NCI-H1694 (cell line): ENCODE measurements around the gene ETS2.

Experiments used
- DNase-seq: peaks from one replicate; lab custom pipeline; 2025; lab: John Stamatoyannopoulos, UW

The ETS2 gene

GRCh38 chr21:38780879-38781278 is 24.9 kb upstream of the ETS2 start:
- DNase-seq, result no peak

GRCh38 chr21:38784458-38785266 is 21.1 kb upstream of the ETS2 start:
- no peak for DNase-seq

GRCh38 chr21:38785483-38785882 is 20.2 kb upstream of the ETS2 start:
- no peak for DNase-seq

- no peak for DNase-seq
Measured at GRCh38 chr21:38787016-38787415, 18.7 kb upstream of the ETS2 start.

- no peak for DNase-seq
Measured at GRCh38 chr21:38787461-38788274, 18.1 kb upstream of the ETS2 start.

- DNase-seq, result no peak
Measured at GRCh38 chr21:38788275-38788905, 17.3 kb upstream of the ETS2 start.

GRCh38 chr21:38789275-38789674 is 16.5 kb upstream of the ETS2 start:
- no peak for DNase-seq

GRCh38 chr21:38790059-38790458 is 15.7 kb upstream of the ETS2 start:
- DNase-seq, result no peak

- DNase-seq, result no peak
Measured at GRCh38 chr21:38790961-38791360, 14.8 kb upstream of the ETS2 start.

- no peak for DNase-seq
Measured at GRCh38 chr21:38792676-38793459, 12.9 kb upstream of the ETS2 start.

- no peak for DNase-seq
Measured at GRCh38 chr21:38793926-38794713, 11.6 kb upstream of the ETS2 start.

GRCh38 chr21:38794978-38795377 is 10.8 kb upstream of the ETS2 start:
- no peak for DNase-seq

GRCh38 chr21:38795475-38795874 is 10.3 kb upstream of the ETS2 start:
- no peak for DNase-seq

GRCh38 chr21:38796424-38796823 is 9.3 kb upstream of the ETS2 start:
- no peak for DNase-seq

GRCh38 chr21:38797470-38797869 is 8.3 kb upstream of the ETS2 start:
- no peak for DNase-seq

GRCh38 chr21:38798081-38798480 is 7.6 kb upstream of the ETS2 start:
- no peak for DNase-seq

- DNase-seq, result no peak
Measured at GRCh38 chr21:38798481-38798882, 7.2 kb upstream of the ETS2 start.

- no peak for DNase-seq
Measured at GRCh38 chr21:38800046-38800758, 5.5 kb upstream of the ETS2 start.

- DNase-seq, result no peak
Measured at GRCh38 chr21:38800924-38801744, 4.6 kb upstream of the ETS2 start.
